Measurements from ENCODE around the gene SLC8A1.

- TF ChIP-seq POLR2AphosphoS5 (IDR thresholded peaks at IDR 0.05; ENCODE audit: borderline replicate concordance, low read depth, low read length), result no peak
- TF ChIP-seq EZH2 (IDR thresholded peaks at IDR 0.05), result no peak
Observed at GRCh38 chr2:40224318-40224717, 227.6 kb downstream of the SLC8A1 start.
